IMR-90 (cell line): ENCODE measurements around the gene SEMA3G. TPM values are rescaled to one million over a fixed set of nuclear protein-coding genes. Genes with fewer than 3 reads are reported as not detected.

ENCODE experiments used
- ATAC-seq: fragments of 200-7000 bp; cut with Tn5 transposase; 2 replicates; pipeline ENCODE4 v1.9.1; 2020; ENCODE audit warnings: low read depth, mild to moderate bottlenecking, moderate library complexity
- BruUV-seq: library from RNA; stranded (reverse); fragments of 400-500 nt; replicated peaks from 2 replicates; lab custom pipeline; 2021; lab: Mats Ljungman, UMichigan
- CTCF ChIA-PET: fragments of 300-600 bp; formaldehyde crosslinking; extraction: SDS; loops from one replicate; lab custom pipeline; 2021; ENCODE audit warnings: antibody characterized with exemption; lab: Yijun Ruan, JAX
- POLR2A ChIA-PET: fragments of 300-600 bp; sonication (Branson Sonifier 250); formaldehyde crosslinking; loops from one replicate; lab custom pipeline; 2022; ENCODE audit warnings: antibody characterized with exemption; ENCODE audit not compliant: unreplicated experiment; lab: Charles Lee
- DNase-seq: peaks from one replicate; pipeline ENCODE4 v3.0.0; 2013
- H2AFZ ChIP-seq: replicated peaks from 2 replicates; pipeline ENCODE3; 2013; ENCODE audit warnings: low read length, mild to moderate bottlenecking; ENCODE audit not compliant: poor library complexity
- H2AK5ac ChIP-seq: 2 replicates; pipeline ENCODE4 v1.6.1; 2013; ENCODE audit warnings: low read depth, low read length, inconsistent platforms
- H2AK9ac ChIP-seq: replicated peaks from 2 replicates; pipeline ENCODE3; 2013; ENCODE audit warnings: mild to moderate bottlenecking, low read depth, low read length, moderate library complexity; ENCODE audit not compliant: poor library complexity
- H2BK120ac ChIP-seq: 2 replicates; pipeline ENCODE4 v1.6.1; 2013; ENCODE audit warnings: low read depth, low read length, inconsistent platforms
- H2BK15ac ChIP-seq: 3 replicates; pipeline ENCODE4 v1.6.1; 2013; ENCODE audit warnings: low read depth, low read length, inconsistent platforms
- H2BK20ac ChIP-seq: 2 replicates; pipeline ENCODE4 v1.6.1; 2013; ENCODE audit warnings: low read depth, mild to moderate bottlenecking, inconsistent platforms, low read length, moderate library complexity
- H2BK5ac ChIP-seq: 2 replicates; pipeline ENCODE4 v1.6.1; 2013; ENCODE audit warnings: mild to moderate bottlenecking, low read depth, low read length, inconsistent platforms; ENCODE audit not compliant: poor library complexity, severe bottlenecking
- H3K14ac ChIP-seq: replicated peaks from 2 replicates; pipeline ENCODE4 v1.6.1; 2013; ENCODE audit warnings: low read depth, low read length, inconsistent platforms
- H3K18ac ChIP-seq: 2 replicates; pipeline ENCODE4 v1.6.1; 2013; ENCODE audit warnings: low read depth, low read length, control low read depth
- H3K23ac ChIP-seq: 2 replicates; pipeline ENCODE4 v1.6.1; 2013; ENCODE audit warnings: low read depth, low read length, inconsistent platforms
- H3K27ac ChIP-seq: 2 replicates; pipeline ENCODE4 v1.5.1; 2013; ENCODE audit warnings: mild to moderate bottlenecking, control low read depth, low read length; ENCODE audit not compliant: insufficient read depth
- H3K27me3 ChIP-seq: 2 replicates; pipeline ENCODE4 v1.6.1; 2013; ENCODE audit warnings: low read length; ENCODE audit not compliant: control insufficient read depth, insufficient read depth
- H3K36me3 ChIP-seq: 2 replicates; pipeline ENCODE4 v1.6.1; 2013; ENCODE audit warnings: low read length, mixed read lengths; ENCODE audit not compliant: control insufficient read depth, insufficient read depth
- H3K4ac ChIP-seq: 2 replicates; pipeline ENCODE4 v1.6.1; 2013; ENCODE audit warnings: low read depth, low read length, inconsistent platforms
- H3K4me1 ChIP-seq: 2 replicates; pipeline ENCODE4 v1.6.1; 2013; ENCODE audit warnings: low read length, mixed read lengths; ENCODE audit not compliant: control insufficient read depth, insufficient read depth
- H3K4me2 ChIP-seq: 2 replicates; pipeline ENCODE4 v1.6.1; 2013; ENCODE audit warnings: low read depth, mild to moderate bottlenecking, control low read depth, low read length, moderate library complexity
- H3K4me3 ChIP-seq: 2 replicates; pipeline ENCODE4 v1.5.1; 2013; ENCODE audit warnings: low read depth, mild to moderate bottlenecking, control low read depth, low read length, moderate library complexity; ENCODE audit not compliant: insufficient read depth
- H3K56ac ChIP-seq: 2 replicates; pipeline ENCODE4 v1.6.1; 2013; ENCODE audit warnings: low read length, inconsistent platforms; ENCODE audit not compliant: insufficient read depth; ENCODE audit errors: extremely low read depth
- H3K79me1 ChIP-seq, 2 experiments: 2 replicates each; pipeline ENCODE4 v1.6.1; 2013; ENCODE audit warnings: low read length in 2 of 2, inconsistent platforms in 1 of 2, low read depth in 1 of 2
- H3K9ac ChIP-seq: 2 replicates; pipeline ENCODE4 v1.6.1; 2013; ENCODE audit warnings: low read depth, low read length, control low read depth
- H3K9me1 ChIP-seq: 2 replicates; pipeline ENCODE4 v1.6.1; 2013; ENCODE audit warnings: low read length, inconsistent platforms; ENCODE audit not compliant: insufficient read depth
- H3K9me3 ChIP-seq: 2 replicates; pipeline ENCODE4 v1.6.1; 2013; ENCODE audit warnings: low read length; ENCODE audit not compliant: control insufficient read depth, insufficient read depth
- H4K20me1 ChIP-seq: 2 replicates; pipeline ENCODE4 v1.6.1; 2013; ENCODE audit warnings: low read length, inconsistent platforms; ENCODE audit not compliant: insufficient read depth
- H4K5ac ChIP-seq: 2 replicates; pipeline ENCODE4 v1.6.1; 2013; ENCODE audit warnings: mild to moderate bottlenecking, low read depth, low read length, control low read depth
- H4K8ac ChIP-seq, 2 experiments: 2 replicates each; pipeline ENCODE4 v1.6.1; 2013; ENCODE audit warnings: low read depth in 2 of 2, low read length in 2 of 2, control low read depth in 1 of 2, inconsistent platforms in 1 of 2
- H4K91ac ChIP-seq: 2 replicates; pipeline ENCODE4 v1.6.1; 2013; ENCODE audit warnings: low read depth, low read length, inconsistent platforms; ENCODE audit not compliant: insufficient read depth
- BHLHE40 ChIP-seq: fragments of 150-350 bp; IDR thresholded peaks from 2 replicates; pipeline ENCODE4 v1.6.1; 2016; ENCODE audit warnings: mild to moderate bottlenecking, low read depth, low read length
- CEBPB ChIP-seq: IDR thresholded peaks from 2 replicates; pipeline ENCODE4 v1.6.1; 2012; ENCODE audit warnings: low read depth, low read length, improper control_type of control experiment
- CHD1 ChIP-seq: IDR thresholded peaks from 2 replicates; pipeline ENCODE4 v1.6.1; 2012; ENCODE audit warnings: low read depth, low read length, improper control_type of control experiment
- ELK1 ChIP-seq: fragments of 150-350 bp; IDR thresholded peaks from 2 replicates; pipeline ENCODE4 v1.6.1; 2016; ENCODE audit warnings: low read depth, mild to moderate bottlenecking, low read length, moderate library complexity, borderline replicate concordance
- FOS ChIP-seq: fragments of 150-350 bp; IDR thresholded peaks from 2 replicates; pipeline ENCODE4 v1.6.1; 2016; ENCODE audit warnings: low read depth, low read length
- MAFK ChIP-seq: IDR thresholded peaks from 2 replicates; pipeline ENCODE4 v1.6.1; 2012; ENCODE audit warnings: low read depth, low read length, improper control_type of control experiment
- MAZ ChIP-seq: IDR thresholded peaks from 2 replicates; pipeline ENCODE4 v1.6.1; 2012; ENCODE audit warnings: low read depth, mild to moderate bottlenecking, low read length, improper control_type of control experiment, moderate library complexity, borderline replicate concordance
- MXI1 ChIP-seq: IDR thresholded peaks from 2 replicates; pipeline ENCODE4 v1.6.1; 2012; ENCODE audit warnings: low read depth, mild to moderate bottlenecking, low read length, moderate library complexity, borderline replicate concordance
- NFE2L2 ChIP-seq: fragments of 150-350 bp; IDR thresholded peaks from 2 replicates; pipeline ENCODE4 v1.6.1; 2016; ENCODE audit warnings: low read depth, mild to moderate bottlenecking, low read length
- POLR2A ChIP-seq: IDR thresholded peaks from 2 replicates; pipeline ENCODE4 v1.6.1; 2012; ENCODE audit warnings: mild to moderate bottlenecking, low read depth, low read length
- RAD21 ChIP-seq: IDR thresholded peaks from 2 replicates; pipeline ENCODE4 v1.6.1; 2012; ENCODE audit warnings: low read length, improper control_type of control experiment
- RCOR1 ChIP-seq: IDR thresholded peaks from 2 replicates; pipeline ENCODE4 v1.6.1; 2012; ENCODE audit warnings: mild to moderate bottlenecking, low read length, improper control_type of control experiment; ENCODE audit not compliant: insufficient replicate concordance
- RFX5 ChIP-seq: IDR thresholded peaks from 2 replicates; pipeline ENCODE4 v1.8.0; 2012; ENCODE audit warnings: low read depth, mild to moderate bottlenecking, low read length, moderate library complexity
- SMC3 ChIP-seq: fragments of 150-350 bp; IDR thresholded peaks from 2 replicates; pipeline ENCODE4 v1.6.1; 2016; ENCODE audit warnings: low read depth, mild to moderate bottlenecking, antibody characterized with exemption, low read length, moderate library complexity
- USF2 ChIP-seq: fragments of 150-350 bp; IDR thresholded peaks from 2 replicates; pipeline ENCODE4 v1.6.1; 2017; ENCODE audit warnings: mild to moderate bottlenecking, antibody characterized with exemption, low read length, low read depth
- WGBS, 2 experiments: methylation state at CpG; one replicate each; pipeline versions ENCODE4 v1.1.5 to v1.1.7; 2013; ENCODE audit warnings: missing lambda C conversion rate in 2 of 2; ENCODE audit not compliant: insufficient read length in 1 of 2; ENCODE audit errors: extremely low coverage in 2 of 2; 5-methylcytosine and 5-hydroxymethylcytosine counted together
- dilution Hi-C: fragments of 300-500 bp; cut with HindIII; formaldehyde crosslinking; loops from one replicate; pipeline ENCODE4 v1.14.3; 2018; ENCODE audit warnings: low sequenced_read_pairs; ENCODE audit not compliant: unreplicated experiment
- in situ Hi-C: fragments of 300-500 bp; cut with MboI; formaldehyde crosslinking; loops from 3 replicates; pipeline ENCODE4 v1.14.3; 2019; ENCODE audit warnings: low sequenced_read_pairs, inconsistent platforms, mixed read lengths
- intact Hi-C: fragments of 100-400 bp; cut with micrococcal nuclease; formaldehyde crosslinking; loops from 2 replicates; pipeline ENCODE4 v1.10.0; 2022
- polyA plus RNA-seq, 3 experiments: library from polyadenylated mRNA; depleted of rRNA; stranded (reverse); fragments of >200 nt; gene quantifications; 2 replicates each; pipeline ENCODE4 v1.2.3, GENCODE V29; 2012; ENCODE audit warnings: low replicate concordance in 1 of 3
- total RNA-seq: library from RNA; depleted of rRNA; stranded (reverse); fragments of >200 nt; gene quantifications from 2 replicates; pipeline ENCODE4 v1.2.3, GENCODE V29; 2012
- TF ChIP-seq, protein P1 (sequence below): conservative IDR thresholded peaks from 2 replicates; pipeline ENCODE4 v1.5.1; 2012; ENCODE audit warnings: mild to moderate bottlenecking, low read depth, low read length, improper control_type of control experiment

The SEMA3G gene
- total and polyA plus RNA-seq, 2 of the 4 experiments (the other 2 are of a cell fraction), result 0.07 TPM; not detected in 1

GRCh38 chr3:52441772-52442332 lies 3.1 kb downstream of the SEMA3G start:
- H4K8ac ChIP-seq, result no peak overlapping the region
- H4K5ac ChIP-seq, result no peak overlapping the region
- no peak overlapping the region for H3K27ac ChIP-seq
- H3K56ac ChIP-seq, result no peak overlapping the region
- dilution Hi-C loops, result no loop called here
- H3K9me1 ChIP-seq, result no peaks in the 10 kb centered on the region
- H3K18ac ChIP-seq, result no peak overlapping the region
- no peak overlapping the region for H4K91ac ChIP-seq
- no peak overlapping the region for H3K4ac ChIP-seq
- H3K14ac ChIP-seq, result no peak overlapping the region
- no peaks in the 10 kb centered on the region for H3K27me3 ChIP-seq
- no peak overlapping the region for H2AK9ac ChIP-seq
- no peak for DNase-seq
- ATAC-seq, result no peak
- no peaks in the 10 kb centered on the region for H3K36me3 ChIP-seq
- no peak for TF ChIP-seq MAZ
- TF ChIP-seq CHD1, result no peak
- TF ChIP-seq USF2, result no peak
- no peak for TF ChIP-seq RCOR1
- TF ChIP-seq NFE2L2, result no peak
- TF ChIP-seq FOS, result no peak
- TF ChIP-seq, protein P1, sequence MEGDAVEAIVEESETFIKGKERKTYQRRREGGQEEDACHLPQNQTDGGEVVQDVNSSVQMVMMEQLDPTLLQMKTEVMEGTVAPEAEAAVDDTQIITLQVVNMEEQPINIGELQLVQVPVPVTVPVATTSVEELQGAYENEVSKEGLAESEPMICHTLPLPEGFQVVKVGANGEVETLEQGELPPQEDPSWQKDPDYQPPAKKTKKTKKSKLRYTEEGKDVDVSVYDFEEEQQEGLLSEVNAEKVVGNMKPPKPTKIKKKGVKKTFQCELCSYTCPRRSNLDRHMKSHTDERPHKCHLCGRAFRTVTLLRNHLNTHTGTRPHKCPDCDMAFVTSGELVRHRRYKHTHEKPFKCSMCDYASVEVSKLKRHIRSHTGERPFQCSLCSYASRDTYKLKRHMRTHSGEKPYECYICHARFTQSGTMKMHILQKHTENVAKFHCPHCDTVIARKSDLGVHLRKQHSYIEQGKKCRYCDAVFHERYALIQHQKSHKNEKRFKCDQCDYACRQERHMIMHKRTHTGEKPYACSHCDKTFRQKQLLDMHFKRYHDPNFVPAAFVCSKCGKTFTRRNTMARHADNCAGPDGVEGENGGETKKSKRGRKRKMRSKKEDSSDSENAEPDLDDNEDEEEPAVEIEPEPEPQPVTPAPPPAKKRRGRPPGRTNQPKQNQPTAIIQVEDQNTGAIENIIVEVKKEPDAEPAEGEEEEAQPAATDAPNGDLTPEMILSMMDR, result no peak
- TF ChIP-seq ELK1, result no peak
- TF ChIP-seq CEBPB, result no peak
- TF ChIP-seq MXI1, result no peak
- no peak for TF ChIP-seq RAD21
- no peak for TF ChIP-seq MAFK
- TF ChIP-seq POLR2A, result no peak
- TF ChIP-seq SMC3, result no peak
- TF ChIP-seq BHLHE40, result no peak
- no peak for TF ChIP-seq RFX5
- H3K23ac ChIP-seq, result no peak overlapping the region
- intact Hi-C loops, result no loop called here
- no peaks in the 10 kb centered on the region; the same call in none of the 2 replicates for H4K20me1 ChIP-seq
- CTCF ChIA-PET, result no interaction called here
- no peak overlapping the region for H2BK5ac ChIP-seq
- no peak overlapping the region for H2AK5ac ChIP-seq
- BruUV-seq, result no TSS peak
- no peak overlapping the region for H2BK120ac ChIP-seq
- no peak overlapping the region for H2AFZ ChIP-seq
- POLR2A ChIA-PET, result no interaction called here
- H3K4me2 ChIP-seq, result no peak overlapping the region
- in situ Hi-C loops, result no loop called here
- H2BK15ac ChIP-seq, result no peak overlapping the region
- no peaks in the 10 kb centered on the region for H3K79me1 ChIP-seq
- 60% methylated on average over 1 of the region's 18 CpGs; no CpG with 5 or more reads in 1 of the 2 experiments for WGBS, 2 experiments
- H3K4me1 ChIP-seq, result peaks cover 3% of the 10 kb centered on the region; the same call in 1 of the 2 replicates
- no peak overlapping the region for H2BK20ac ChIP-seq
- H3K9me3 ChIP-seq, result no peaks in the 10 kb centered on the region
- no peak overlapping the region for H3K9ac ChIP-seq
- no peak overlapping the region for H3K4me3 ChIP-seq
